Measurements from ENCODE around the gene ORMDL3.

- TF ChIP-seq CTCF (conservative IDR thresholded peaks at IDR 0.05 in 1 of 2, IDR thresholded peaks at IDR 0.05 in 1 of 2; ENCODE audit: low read depth in 1 of 2, low read length in 2 of 2) (no peak), EZH2 (IDR thresholded peaks at IDR 0.05; ENCODE audit: low read length, missing control alignments) (no peak)
These were observed 42.8 kb upstream of the ORMDL3 start for GRCh38 chr17:39970157-39970692.
